K562 (cell line): ENCODE data around the gene RHOV. TPM values are rescaled to one million over a fixed set of nuclear protein-coding genes. Genes with fewer than 3 reads are reported as not detected.

ENCODE experiments used
- BCOR ChIP-seq: fragments of 450-650 bp; IDR thresholded peaks from 2 replicates; pipeline ENCODE4 v1.6.1; 2016
- EHMT2 ChIP-seq: fragments of 450-650 bp; IDR thresholded peaks from 2 replicates; pipeline ENCODE4 v1.6.1; 2018; ENCODE audit warnings: antibody characterized with exemption
- ELF1 ChIP-seq: fragments of 200-800 bp; sonication (Bioruptor generic); IDR thresholded peaks from 2 replicates; pipeline ENCODE4 v1.6.1; 2016; ENCODE audit warnings: missing genetic modification characterization, missing compliant biosample characterization
- EP400 ChIP-seq: fragments of 450-650 bp; IDR thresholded peaks from 2 replicates; pipeline ENCODE4 v1.6.1; 2017; ENCODE audit warnings: antibody characterized with exemption, mild to moderate bottlenecking, moderate library complexity
- FOXA1 ChIP-seq: fragments of 450-650 bp; IDR thresholded peaks from 2 replicates; pipeline ENCODE4 v1.6.1; 2016; ENCODE audit warnings: mild to moderate bottlenecking, borderline replicate concordance
- GMEB1 ChIP-seq: fragments of 250-450 bp; sonication (Bioruptor Pico); IDR thresholded peaks from 2 replicates; pipeline ENCODE4 v1.4.0; 2020; ENCODE audit warnings: mild to moderate bottlenecking
- HDAC1 ChIP-seq, 2 experiments: fragments of 450-650 bp; IDR thresholded peaks; 2 replicates each; pipeline ENCODE4 v1.6.1; 2016 to 2017; ENCODE audit warnings: inconsistent platforms in 1 of 2, mild to moderate bottlenecking in 1 of 2, moderate library complexity in 1 of 2
- HMGN3 ChIP-seq: IDR thresholded peaks from 2 replicates; pipeline ENCODE4 v1.6.1; 2011; ENCODE audit warnings: borderline replicate concordance, low read depth, mild to moderate bottlenecking, mixed read lengths, low read length; ENCODE audit not compliant: insufficient read length; ENCODE audit errors: extremely low read depth
- MAFG ChIP-seq: fragments of 450-650 bp; conservative IDR thresholded peaks from 2 replicates; pipeline ENCODE4 v1.6.1; 2016; ENCODE audit warnings: missing genetic modification characterization, missing compliant biosample characterization
- MITF ChIP-seq: IDR thresholded peaks from 2 replicates; pipeline ENCODE4 v1.6.1; 2014; ENCODE audit warnings: antibody characterized with exemption
- PHF20 ChIP-seq: fragments of 450-650 bp; IDR thresholded peaks from 2 replicates; pipeline ENCODE4 v1.6.1; 2018; ENCODE audit not compliant: partially characterized antibody
- PKNOX1 ChIP-seq: fragments of 450-650 bp; IDR thresholded peaks from 2 replicates; pipeline ENCODE4 v1.6.1; 2016
- PRPF4 ChIP-seq: fragments of 200-400 bp; formaldehyde crosslinking; IDR thresholded peaks from one replicate; pipeline ENCODE4 v1.6.1; 2017; ENCODE audit warnings: low read length, low read depth, mild to moderate bottlenecking; ENCODE audit not compliant: insufficient read depth, poor library complexity, severe bottlenecking
- RB1 ChIP-seq: fragments of 450-650 bp; IDR thresholded peaks from 2 replicates; pipeline ENCODE4 v1.6.1; 2017; ENCODE audit warnings: low read depth, mild to moderate bottlenecking
- SMARCE1 ChIP-seq: fragments of 450-650 bp; IDR thresholded peaks from 2 replicates; pipeline ENCODE4 v1.7.1; 2016; ENCODE audit warnings: mild to moderate bottlenecking
- TAF15 ChIP-seq: fragments of 200-400 bp; formaldehyde crosslinking; IDR thresholded peaks from 2 replicates; pipeline ENCODE4 v1.6.1; 2017; ENCODE audit warnings: mild to moderate bottlenecking, low read depth, low read length, moderate library complexity
- U2AF1 ChIP-seq: fragments of 200-400 bp; formaldehyde crosslinking; optimal IDR thresholded peaks from 2 replicates; pipeline ENCODE3; 2017; ENCODE audit warnings: mild to moderate bottlenecking, low read depth, low read length, moderate library complexity
- USF1 ChIP-seq: sonication (generic); formaldehyde crosslinking; IDR thresholded peaks from 2 replicates; pipeline ENCODE4 v1.9.0; 2022; ENCODE audit warnings: mild to moderate bottlenecking, missing genetic modification reagents
- USF2 ChIP-seq: sonication (generic); formaldehyde crosslinking; IDR thresholded peaks from 2 replicates; pipeline ENCODE4 v1.5.0; 2020; ENCODE audit warnings: missing genetic modification reagents
- ZKSCAN3 ChIP-seq: fragments of 250-450 bp; sonication (Bioruptor Pico); IDR thresholded peaks from 2 replicates; pipeline ENCODE4 v1.4.0; 2020
- ZNF146 ChIP-seq: IDR thresholded peaks from one replicate; pipeline ENCODE4 v1.6.1; 2018; ENCODE audit warnings: missing compliant biosample characterization; ENCODE audit not compliant: unreplicated experiment
- ZNF707 ChIP-seq: fragments of 250-450 bp; sonication (Bioruptor Pico); conservative IDR thresholded peaks from 2 replicates; pipeline ENCODE4 v1.8.0; 2022; ENCODE audit warnings: inconsistent platforms, mild to moderate bottlenecking, moderate library complexity
- ZSCAN32 ChIP-seq: fragments of 450-650 bp; formaldehyde crosslinking; IDR thresholded peaks from 2 replicates; pipeline ENCODE4 v1.4.0; 2020; ENCODE audit warnings: mild to moderate bottlenecking, moderate library complexity
- polyA plus RNA-seq, 8 experiments: library from polyadenylated mRNA; depleted of rRNA in 4 of 8; stranded (reverse) in 5 of 8; unstranded in 3 of 8; fragments of >200 nt; fragmentation: Nextera tagmentation in 2 of 8; fragmentation: Illumina TruSeq in 1 of 8; extraction: Ambion mirVana in 2 of 8; extraction: Trizol in 1 of 8; gene quantifications; 2 replicates each; pipeline versions ENCODE4 v1.2.1 to v1.2.3, GENCODE V29; 2011 to 2014; ENCODE audit warnings: inconsistent platforms in 1 of 8, missing spikeins in 1 of 8
- total RNA-seq, 7 experiments: library from RNA; depleted of rRNA in 6 of 7; stranded (reverse); fragments of >200 nt in 6 of 7; fragmentation: Illumina TruSeq in 2 of 7; extraction: Trizol in 2 of 7; gene quantifications; 2 replicates each; pipeline versions ENCODE4 v1.2.1 to v1.2.3, GENCODE V29; 2011 to 2021; ENCODE audit warnings: low replicate concordance in 1 of 7

RHOV gene
- total and polyA plus RNA-seq, 9 of the 15 experiments (the other 6 are each of a cell fraction or from before 2014, with no cell fraction given) = 0.08 to 2.0 (median 1.1) TPM

- TF ChIP-seq PRPF4 = no peak
- peak; percentile 20; the same call in 1 of the 2 replicates for TF ChIP-seq BCOR
- TF ChIP-seq HMGN3 = peak; percentile 13
- 0 out of 2 replicates have a peak, but pooled peaks have one; percentile 4 for TF ChIP-seq USF2 (CRISPR knock-in tag)
- TF ChIP-seq USF1 (CRISPR knock-in tag) = no peak
- no peak for TF ChIP-seq TAF15
- no peak for TF ChIP-seq FOXA1
- TF ChIP-seq EP400 = peak; percentile 62
- TF ChIP-seq ZKSCAN3 = no peak
- TF ChIP-seq HDAC1 (IDR thresholded peaks at IDR 0.05) = 0 out of 4 replicates have a peak, but pooled peaks of 1 of the 2 experiments have one; percentile 13
- TF ChIP-seq ZNF707 (CRISPR knock-in tag) = no peak
- no peak for TF ChIP-seq U2AF1
- peak; percentile 85 for TF ChIP-seq PKNOX1
- TF ChIP-seq ZSCAN32 = no peak
- TF ChIP-seq EHMT2 = no peak
- TF ChIP-seq PHF20 = peak; percentile 30
- TF ChIP-seq SMARCE1 = 0 out of 2 replicates have a peak, but pooled peaks have one; percentile 28
- TF ChIP-seq ZNF146 = peak; percentile 7
- 0 out of 2 replicates have a peak, but pooled peaks have one; percentile 6 for TF ChIP-seq GMEB1 (CRISPR knock-in tag)
- peak; percentile 75 for TF ChIP-seq RB1
- no peak for TF ChIP-seq MAFG (tag)
- no peak for TF ChIP-seq ELF1
- no peak for TF ChIP-seq MITF
Measured at GRCh38 chr15:40873694-40874561, at the start of gene RHOV (continued).
